SK-N-SH treated with all-trans-retinoic acid at 6 μM for 48 hours (cell line): Measurements from ENCODE around the gene NTSR1.

Experiments used
- BACH2 ChIP-seq: fragments of 250-450 bp; sonication (Bioruptor Pico); IDR thresholded peaks from 2 replicates; pipeline ENCODE4 v1.9.0; 2021; ENCODE audit warnings: mild to moderate bottlenecking, borderline replicate concordance
- GLIS3 ChIP-seq: fragments of 250-450 bp; sonication (Bioruptor Pico); IDR thresholded peaks from 2 replicates; pipeline ENCODE4 v1.5.0; 2020; ENCODE audit warnings: mild to moderate bottlenecking, moderate library complexity
- ISL1 ChIP-seq: fragments of 250-450 bp; sonication (Bioruptor Pico); IDR thresholded peaks from 2 replicates; pipeline ENCODE4 v2.1.2; 2022; ENCODE audit warnings: mild to moderate bottlenecking, moderate library complexity
- OSR1 ChIP-seq: fragments of 250-450 bp; sonication (Bioruptor Pico); IDR thresholded peaks from 2 replicates; pipeline ENCODE4 v1.8.0; 2022; ENCODE audit warnings: moderate library complexity, mild to moderate bottlenecking, inconsistent platforms
- SNAI2 ChIP-seq: fragments of 250-450 bp; sonication (Bioruptor Pico); IDR thresholded peaks from 2 replicates; pipeline ENCODE4 v1.5.0; 2020; ENCODE audit warnings: mild to moderate bottlenecking, moderate library complexity
- ZFP30 ChIP-seq: fragments of 450-650 bp; formaldehyde crosslinking; IDR thresholded peaks from 2 replicates; pipeline ENCODE4 v1.5.0; 2022; ENCODE audit warnings: mild to moderate bottlenecking, moderate library complexity
- TF ChIP-seq, protein P1 (sequence below): fragments of 250-450 bp; sonication (Bioruptor Pico); IDR thresholded peaks from 2 replicates; pipeline ENCODE4 v1.8.0; 2020; ENCODE audit warnings: mild to moderate bottlenecking, moderate library complexity, borderline replicate concordance

DNA sequence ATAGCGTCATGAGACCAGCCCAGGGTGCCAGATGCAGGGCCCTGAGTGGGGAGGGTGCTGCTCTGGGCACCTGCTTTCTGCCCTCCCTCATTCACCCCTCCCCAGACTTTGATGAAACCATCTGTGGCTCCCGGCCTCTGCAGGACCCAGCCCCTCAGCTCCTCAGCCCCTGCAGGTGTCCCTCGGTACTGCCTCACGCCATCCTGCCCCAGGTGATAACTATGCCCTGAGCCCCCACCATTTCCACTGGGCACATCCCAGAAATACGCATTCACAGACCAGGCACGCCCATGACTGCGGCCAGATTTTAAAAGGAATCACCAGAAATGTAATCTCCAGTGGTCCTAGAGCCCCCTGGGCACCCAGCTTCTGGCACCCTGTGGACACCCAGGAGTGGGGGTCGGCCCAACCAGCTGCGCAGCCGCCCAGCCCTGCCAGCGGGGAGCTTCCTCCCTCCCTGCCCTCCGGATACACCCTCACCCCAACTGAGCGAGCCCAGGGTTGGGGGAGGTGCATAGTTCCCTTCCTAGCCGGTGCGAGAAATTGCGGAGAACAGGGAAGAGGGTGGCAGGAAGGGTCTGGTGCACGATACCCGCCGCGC, 615 bp upstream of the NTSR1 start:
- TF ChIP-seq SNAI2 (no peak), OSR1 (CRISPR knock-in tag) (no peak), GLIS3 (CRISPR knock-in tag) (no peak), ISL1 (no peak), ZFP30 (no peak), BACH2 (CRISPR knock-in tag) (no peak)
- TF ChIP-seq, protein P1, sequence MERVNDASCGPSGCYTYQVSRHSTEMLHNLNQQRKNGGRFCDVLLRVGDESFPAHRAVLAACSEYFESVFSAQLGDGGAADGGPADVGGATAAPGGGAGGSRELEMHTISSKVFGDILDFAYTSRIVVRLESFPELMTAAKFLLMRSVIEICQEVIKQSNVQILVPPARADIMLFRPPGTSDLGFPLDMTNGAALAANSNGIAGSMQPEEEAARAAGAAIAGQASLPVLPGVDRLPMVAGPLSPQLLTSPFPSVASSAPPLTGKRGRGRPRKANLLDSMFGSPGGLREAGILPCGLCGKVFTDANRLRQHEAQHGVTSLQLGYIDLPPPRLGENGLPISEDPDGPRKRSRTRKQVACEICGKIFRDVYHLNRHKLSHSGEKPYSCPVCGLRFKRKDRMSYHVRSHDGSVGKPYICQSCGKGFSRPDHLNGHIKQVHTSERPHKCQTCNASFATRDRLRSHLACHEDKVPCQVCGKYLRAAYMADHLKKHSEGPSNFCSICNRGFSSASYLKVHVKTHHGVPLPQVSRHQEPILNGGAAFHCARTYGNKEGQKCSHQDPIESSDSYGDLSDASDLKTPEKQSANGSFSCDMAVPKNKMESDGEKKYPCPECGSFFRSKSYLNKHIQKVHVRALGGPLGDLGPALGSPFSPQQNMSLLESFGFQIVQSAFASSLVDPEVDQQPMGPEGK (CRISPR knock-in tag), result no peak
